Spleen (tissue), 11 donors: ENCODE measurements around the gene TNPO2. TPM values are rescaled to one million over a fixed set of nuclear protein-coding genes. Genes with fewer than 3 reads are reported as not detected.
A peak's percentile ranks its signal among the peaks of the same experiment; 100 is the strongest.

ENCODE experiments used
- DNase-seq: peaks from one replicate; pipeline ENCODE4 v3.0.0-alpha.2; 2020
- H3K27ac ChIP-seq, 8 donors: fragments of 200-600 bp; sonication (generic) in 7 of 8; 1 replicate in 4 of 8; 2 replicates in 4 of 8; pipeline versions ENCODE4 v1.5.0 to v1.8.0; 2016 to 2021; ENCODE audit warnings: inconsistent platforms in 4 of 8, mild to moderate bottlenecking in 4 of 8, moderate library complexity in 1 of 8
- H3K27me3 ChIP-seq, 7 donors: fragments of 200-600 bp; sonication (generic) in 6 of 7; replicated peaks in 1 of 7; 1 replicate in 4 of 7; 2 replicates in 3 of 7; pipeline versions ENCODE4 v1.5.0 to v1.8.0; 2016 to 2021; ENCODE audit warnings: inconsistent platforms in 3 of 7, mild to moderate bottlenecking in 1 of 7
- H3K36me3 ChIP-seq, 6 donors: fragments of 200-600 bp; sonication (generic) in 5 of 6; 1 replicate in 4 of 6; 2 replicates in 2 of 6; pipeline versions ENCODE4 v1.5.0 to v1.8.0; 2016 to 2021; ENCODE audit warnings: inconsistent platforms in 2 of 6
- H3K4me1 ChIP-seq, 6 donors: fragments of 200-600 bp; sonication (generic) in 5 of 6; 1 replicate in 3 of 6; 2 replicates in 3 of 6; pipeline versions ENCODE4 v1.5.0 to v1.8.0; 2016 to 2021; ENCODE audit warnings: inconsistent platforms in 3 of 6
- H3K4me3 ChIP-seq, 8 donors: fragments of 200-600 bp; sonication (generic) in 7 of 8; 1 replicate in 4 of 8; 2 replicates in 4 of 8; pipeline versions ENCODE4 v1.5.0 to v1.8.0; 2016 to 2021; ENCODE audit warnings: inconsistent platforms in 4 of 8, mild to moderate bottlenecking in 4 of 8, moderate library complexity in 2 of 8
- H3K9me3 ChIP-seq, 8 donors: fragments of 200-600 bp; sonication (generic) in 7 of 8; 1 replicate in 4 of 8; 2 replicates in 4 of 8; pipeline versions ENCODE4 v1.5.0 to v1.8.0; 2016 to 2021; ENCODE audit warnings: inconsistent platforms in 4 of 8
- CTCF ChIP-seq, 11 experiments: fragments of 200-600 bp in 7 of 11; fragments of 450-650 bp in 4 of 11; sonication (generic) in 4 of 11; IDR thresholded peaks in 8 of 11; conservative IDR thresholded peaks in 3 of 11; 1 replicate in 7 of 11; 2 replicates in 4 of 11; pipeline versions ENCODE4 v1.4.0 to v1.8.0; 2016 to 2021; ENCODE audit warnings: antibody characterized with exemption in 11 of 11, inconsistent platforms in 4 of 11, mild to moderate bottlenecking in 1 of 11
- POLR2A ChIP-seq, 3 donors: fragments of 450-650 bp; IDR thresholded peaks; one replicate each; pipeline ENCODE4 v1.5.1; 2017; ENCODE audit warnings: antibody characterized with exemption in 3 of 3, mild to moderate bottlenecking in 1 of 3
- POLR2AphosphoS5 ChIP-seq, 3 donors: sonication (generic); formaldehyde crosslinking; IDR thresholded peaks; one replicate each; pipeline ENCODE4 v1.5.1; 2017; ENCODE audit warnings: antibody characterized with exemption in 3 of 3
- WGBS, 5 donors: extraction: QIAGEN DNeasy Blood & Tissue Kit in 3 of 5; methylation state at CpG; one replicate each; pipeline versions ENCODE4 v1.1.5 to v1.1.7; 2013 to 2018; 5-methylcytosine and 5-hydroxymethylcytosine counted together
- intact Hi-C: fragments of 100-400 bp; cut with DNase I; formaldehyde crosslinking; loops from one replicate; pipeline ENCODE4 v1.15.0; 2023; ENCODE audit warnings: low total_unique reads
- polyA plus RNA-seq, 3 donors: library from polyadenylated mRNA; stranded (reverse); fragments of 200-250 nt; gene quantifications; one replicate each; pipeline ENCODE4 v1.2.1, GENCODE V29; 2013
- total RNA-seq, 7 donors: library from RNA; depleted of rRNA in 3 of 7; stranded (reverse); fragments of >200 nt in 3 of 7; fragmentation: NEBNext Ultra II Directional in 4 of 7; extraction: Animal tissue kit (Norgen Biotek cat#: 25700) in 4 of 7; gene quantifications; one replicate each; pipeline versions ENCODE4 v1.1.0 to v1.2.1, GENCODE V29; 2016 to 2021
- donor health status: healthy with polysubstance abuse.
- donor health status: DM: no; HTN: no; CAD: no; lungs with moderate emphysema.
- donor health status: DM: no; HTN: no; CAD: no.
- donor health status: Bipolar disorder and iron deficiency.
- donor health status: healthy.
- donor health status: DM: no; HTN: no; CAD: no.
- donor health status: DM: yes; HTN: yes; CAD: no.

Gene TNPO2
- total and polyA plus RNA-seq, 10 donors: 15.8 to 83.6 (median 50.6) TPM

GRCh38 chr19:12711187-12711586, 12.5 kb downstream of the TNPO2 start:
- Histone ChIP-seq H3K27me3 (no peaks in the 10 kb centered on the region), H3K36me3 (peaks cover 6 to 98% (median 89%) of the 10 kb centered on the region in 6 donors), H3K9me3 (no peaks in the 10 kb centered on the region), H3K4me3 (no peak overlapping the region), H3K4me1 (no peaks in the 10 kb centered on the region), H3K27ac (no peak overlapping the region)
- TF ChIP-seq POLR2AphosphoS5 (IDR thresholded peaks at IDR 0.05): peak in 2 of 3 donors; percentile 16 to 51
- no peak for TF ChIP-seq CTCF (IDR thresholded peaks at IDR 0.05 in 8 of 11, conservative IDR thresholded peaks at IDR 0.05 in 3 of 11)
- TF ChIP-seq POLR2A (IDR thresholded peaks at IDR 0.05): no peak
- DNase-seq: no peak
- WGBS, 5 donors: 93 to 96% (median 94%) methylated on average over 15 to 17 of the region's 17 CpGs
- intact Hi-C loops: no loop called here

- no peaks in the 10 kb centered on the region for H3K27me3 ChIP-seq
- no peaks in the 10 kb centered on the region for H3K4me1 ChIP-seq
- H3K4me3 ChIP-seq: no peak overlapping the region
- intact Hi-C loops: no loop called here
- no peak for DNase-seq
- TF ChIP-seq POLR2A (IDR thresholded peaks at IDR 0.05): no peak
- no peak for TF ChIP-seq POLR2AphosphoS5 (IDR thresholded peaks at IDR 0.05)
- TF ChIP-seq CTCF (IDR thresholded peaks at IDR 0.05 in 8 of 11, conservative IDR thresholded peaks at IDR 0.05 in 3 of 11): no peak
- H3K9me3 ChIP-seq: no peaks in the 10 kb centered on the region
- 92 to 98% (median 94%) methylated on average over 8 of the region's 8 CpGs for WGBS, 5 donors
- H3K27ac ChIP-seq: no peak overlapping the region
- peaks cover 2 to 98% (median 92%) of the 10 kb centered on the region in 6 donors for H3K36me3 ChIP-seq
Measured at GRCh38 chr19:12708641-12709040, 15.1 kb downstream of the TNPO2 start.

GRCh38 chr19:12706332-12706718, 17.4 kb downstream of the TNPO2 start:
- Histone ChIP-seq H3K4me1 (no peaks in the 10 kb centered on the region), H3K36me3 (peaks cover 2 to 100% (median 97%) of the 10 kb centered on the region in 6 donors), H3K27me3 (no peaks in the 10 kb centered on the region), H3K27ac (no peak overlapping the region), H3K4me3 (no peak overlapping the region), H3K9me3 (no peaks in the 10 kb centered on the region)
- 93 to 96% (median 94%) methylated on average over 10 to 13 of the region's 13 CpGs for WGBS, 5 donors
- intact Hi-C loops: no loop called here
- DNase-seq: no peak
- TF ChIP-seq POLR2A (IDR thresholded peaks at IDR 0.05): no peak
- no peak for TF ChIP-seq POLR2AphosphoS5 (IDR thresholded peaks at IDR 0.05)
- no peak for TF ChIP-seq CTCF (IDR thresholded peaks at IDR 0.05 in 8 of 11, conservative IDR thresholded peaks at IDR 0.05 in 3 of 11)

- H3K27ac ChIP-seq: no peak overlapping the region
- no peaks in the 10 kb centered on the region for H3K27me3 ChIP-seq
- 93 to 95% (median 95%) methylated on average over 15 to 29 of the region's 29 CpGs for WGBS, 5 donors
- no peak overlapping the region for H3K4me3 ChIP-seq
- TF ChIP-seq CTCF (IDR thresholded peaks at IDR 0.05 in 8 of 11, conservative IDR thresholded peaks at IDR 0.05 in 3 of 11) (no peak), POLR2A (IDR thresholded peaks at IDR 0.05) (no peak), POLR2AphosphoS5 (IDR thresholded peaks at IDR 0.05) (no peak)
- peaks cover 2 to 100% (median 97%) of the 10 kb centered on the region in 6 donors for H3K36me3 ChIP-seq
- no peak for DNase-seq
- no peaks in the 10 kb centered on the region for H3K9me3 ChIP-seq
- intact Hi-C loops: no loop called here
- H3K4me1 ChIP-seq: no peaks in the 10 kb centered on the region
Measured at GRCh38 chr19:12705654-12706331, 17.9 kb downstream of the TNPO2 start.
